Measurements from ENCODE around the gene ARL5C.

DNA sequence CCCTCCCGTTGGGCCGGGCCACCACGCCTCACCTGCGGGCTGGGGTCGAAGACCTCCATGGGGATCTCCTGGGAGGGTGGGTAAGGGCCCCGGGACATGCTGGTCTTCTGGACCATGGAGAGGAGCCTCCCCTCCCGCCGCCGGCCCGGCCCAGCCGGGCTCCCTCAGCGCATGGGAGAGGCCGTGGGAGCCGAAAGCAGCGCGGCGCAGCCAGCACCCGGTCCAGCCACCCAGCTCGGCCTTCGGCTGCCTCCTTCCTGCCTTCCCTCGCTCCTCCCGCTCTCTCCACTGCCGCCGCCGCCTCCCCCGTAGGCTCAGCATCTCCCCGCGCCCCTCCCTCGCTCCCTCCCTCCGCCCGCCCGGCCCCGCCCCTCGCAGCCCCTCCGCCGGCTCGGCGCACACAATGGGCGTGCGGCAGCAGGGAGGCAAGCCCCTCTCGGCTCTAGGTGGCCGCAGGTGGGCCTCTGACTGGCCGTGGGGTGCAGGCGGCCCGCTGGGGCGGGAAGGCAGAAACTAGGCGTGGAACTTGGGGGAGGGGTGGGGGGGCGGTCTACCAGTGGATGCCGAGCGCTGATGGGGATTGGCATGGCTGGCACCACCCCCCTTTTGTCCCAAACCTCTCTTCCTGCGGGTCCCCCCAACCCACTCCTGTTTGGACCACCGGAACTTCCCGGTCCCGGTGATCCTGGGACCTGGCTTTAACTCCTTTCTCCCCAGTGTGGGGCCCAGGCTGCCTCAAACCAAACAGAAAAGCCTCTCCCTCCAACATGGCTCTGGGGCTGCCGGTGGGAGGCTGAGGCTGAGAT lies 31.6 kb upstream of the ARL5C start, which contains the start of gene CACNB1:
- TF ChIP-seq, protein P1, sequence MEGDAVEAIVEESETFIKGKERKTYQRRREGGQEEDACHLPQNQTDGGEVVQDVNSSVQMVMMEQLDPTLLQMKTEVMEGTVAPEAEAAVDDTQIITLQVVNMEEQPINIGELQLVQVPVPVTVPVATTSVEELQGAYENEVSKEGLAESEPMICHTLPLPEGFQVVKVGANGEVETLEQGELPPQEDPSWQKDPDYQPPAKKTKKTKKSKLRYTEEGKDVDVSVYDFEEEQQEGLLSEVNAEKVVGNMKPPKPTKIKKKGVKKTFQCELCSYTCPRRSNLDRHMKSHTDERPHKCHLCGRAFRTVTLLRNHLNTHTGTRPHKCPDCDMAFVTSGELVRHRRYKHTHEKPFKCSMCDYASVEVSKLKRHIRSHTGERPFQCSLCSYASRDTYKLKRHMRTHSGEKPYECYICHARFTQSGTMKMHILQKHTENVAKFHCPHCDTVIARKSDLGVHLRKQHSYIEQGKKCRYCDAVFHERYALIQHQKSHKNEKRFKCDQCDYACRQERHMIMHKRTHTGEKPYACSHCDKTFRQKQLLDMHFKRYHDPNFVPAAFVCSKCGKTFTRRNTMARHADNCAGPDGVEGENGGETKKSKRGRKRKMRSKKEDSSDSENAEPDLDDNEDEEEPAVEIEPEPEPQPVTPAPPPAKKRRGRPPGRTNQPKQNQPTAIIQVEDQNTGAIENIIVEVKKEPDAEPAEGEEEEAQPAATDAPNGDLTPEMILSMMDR (conservative IDR thresholded peaks at IDR 0.05), result no peak
- TF ChIP-seq ZFX (IDR thresholded peaks at IDR 0.05), result no peak
